ENCODE measurements around the gene GABARAPL2.

GABARAPL2 gene

DNA sequence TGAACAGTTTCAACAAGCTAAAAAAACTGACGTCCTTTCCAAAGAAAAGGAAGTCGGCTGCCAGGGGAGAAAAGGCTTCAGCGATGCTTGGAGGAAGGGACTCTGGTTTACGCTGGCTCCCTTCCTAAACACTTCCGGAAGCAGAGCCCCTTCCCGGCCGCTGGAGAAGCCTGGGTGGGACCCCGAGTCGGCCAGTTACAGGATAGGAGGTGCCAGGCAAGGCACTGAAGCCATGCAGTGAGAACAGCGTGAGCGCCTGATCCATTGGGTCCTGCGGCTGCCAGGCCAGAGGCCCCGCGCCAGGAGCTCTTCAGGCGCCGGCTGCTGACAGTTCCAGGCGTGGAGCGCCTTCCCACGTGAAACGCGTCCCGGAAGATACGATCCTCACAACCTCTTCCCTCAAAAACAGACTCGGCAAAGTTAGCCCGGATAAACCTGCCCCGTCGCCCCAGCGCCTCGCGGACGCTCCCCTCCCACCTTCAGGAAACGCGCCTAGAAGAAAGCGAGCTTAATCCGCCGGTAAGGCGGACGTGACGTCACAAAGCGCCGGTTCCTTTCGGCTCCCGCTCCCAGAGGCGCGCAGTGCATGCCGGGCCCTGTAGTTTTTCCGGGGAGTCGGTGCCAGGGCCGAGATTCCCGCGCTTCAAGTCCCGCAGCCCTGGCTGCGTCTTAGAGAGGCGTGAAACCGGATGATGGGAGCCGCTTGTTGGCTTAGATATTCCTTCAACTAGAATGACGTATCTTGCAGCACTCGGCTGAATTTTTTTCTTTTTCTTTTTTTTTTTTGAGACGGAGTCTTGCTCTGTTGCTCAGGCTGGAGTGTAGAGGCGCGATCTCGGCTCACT lies 56.8 kb downstream of the GABARAPL2 start, which contains the start of gene ADAT1 (continued):
- TF ChIP-seq PBX3 (CRISPR knock-in tag; IDR thresholded peaks at IDR 0.05) (0 out of 2 replicates have a peak, but pooled peaks have one; percentile 31), SALL2 (tag by site-specific recombination; IDR thresholded peaks at IDR 0.05; ENCODE audit: borderline replicate concordance) (no peak), ZFP37 (tag by site-specific recombination; IDR thresholded peaks at IDR 0.05) (no peak), ZNF394 (tag by site-specific recombination; IDR thresholded peaks at IDR 0.05; ENCODE audit: borderline replicate concordance) (peak; percentile 46), ZNF623 (tag by site-specific recombination; IDR thresholded peaks at IDR 0.05) (no peak), ZNF37A (tag by site-specific recombination; IDR thresholded peaks at IDR 0.05) (no peak), ZNF112 (tag by site-specific recombination; IDR thresholded peaks at IDR 0.05) (no peak), ZNF561 (tag by site-specific recombination; IDR thresholded peaks at IDR 0.05; ENCODE audit: borderline replicate concordance) (peak; percentile 98), ZNF747 (tag by site-specific recombination; IDR thresholded peaks at IDR 0.05) (no peak), ZNF211 (tag by site-specific recombination; IDR thresholded peaks at IDR 0.05; ENCODE audit: low read depth) (no peak), ZNF174 (tag by site-specific recombination; IDR thresholded peaks at IDR 0.05) (no peak), ZNF146 (tag by site-specific recombination; IDR thresholded peaks at IDR 0.05) (no peak), SP7 (tag by site-specific recombination; IDR thresholded peaks at IDR 0.05) (peak; percentile 62; the same call in 1 of the 2 replicates), ZNF202 (tag by site-specific recombination; IDR thresholded peaks at IDR 0.05; ENCODE audit: borderline replicate concordance) (no peak), HOXC10 (CRISPR knock-in tag; IDR thresholded peaks at IDR 0.05) (no peak), REPIN1 (tag by site-specific recombination; IDR thresholded peaks at IDR 0.05; ENCODE audit: low read depth) (peak; percentile 84; the same call in 1 of the 2 replicates), SCRT2 (tag by site-specific recombination; IDR thresholded peaks at IDR 0.05) (no peak), ZBTB48 (tag by site-specific recombination; IDR thresholded peaks at IDR 0.05) (no peak), ZNF580 (tag by site-specific recombination; IDR thresholded peaks at IDR 0.05) (peak; percentile 78), YY1 (tag by site-specific recombination; IDR thresholded peaks at IDR 0.05) (no peak), ZNF501 (tag by site-specific recombination; IDR thresholded peaks at IDR 0.05) (peak; percentile 82), ZNF239 (tag by site-specific recombination; IDR thresholded peaks at IDR 0.05) (peak; percentile 47; the same call in 1 of the 2 replicates), ZNF792 (tag by site-specific recombination; IDR thresholded peaks at IDR 0.05) (no peak), OVOL3 (tag by site-specific recombination; IDR thresholded peaks at IDR 0.05) (peak; percentile 46; the same call in 1 of the 2 replicates), ZNF423 (tag by site-specific recombination; IDR thresholded peaks at IDR 0.05) (no peak), PRDM4 (tag by site-specific recombination; IDR thresholded peaks at IDR 0.05) (no peak), GLI2 (tag by site-specific recombination; IDR thresholded peaks at IDR 0.05; ENCODE audit: borderline replicate concordance, low read depth) (no peak), INSM2 (tag by site-specific recombination; IDR thresholded peaks at IDR 0.05) (no peak), ZFP41 (tag by site-specific recombination; IDR thresholded peaks at IDR 0.05; ENCODE audit: borderline replicate concordance) (no peak), ZNF140 (tag by site-specific recombination; IDR thresholded peaks at IDR 0.05) (no peak), ZNF280C (tag by site-specific recombination; IDR thresholded peaks at IDR 0.05) (no peak)
- TF ChIP-seq, protein P1, sequence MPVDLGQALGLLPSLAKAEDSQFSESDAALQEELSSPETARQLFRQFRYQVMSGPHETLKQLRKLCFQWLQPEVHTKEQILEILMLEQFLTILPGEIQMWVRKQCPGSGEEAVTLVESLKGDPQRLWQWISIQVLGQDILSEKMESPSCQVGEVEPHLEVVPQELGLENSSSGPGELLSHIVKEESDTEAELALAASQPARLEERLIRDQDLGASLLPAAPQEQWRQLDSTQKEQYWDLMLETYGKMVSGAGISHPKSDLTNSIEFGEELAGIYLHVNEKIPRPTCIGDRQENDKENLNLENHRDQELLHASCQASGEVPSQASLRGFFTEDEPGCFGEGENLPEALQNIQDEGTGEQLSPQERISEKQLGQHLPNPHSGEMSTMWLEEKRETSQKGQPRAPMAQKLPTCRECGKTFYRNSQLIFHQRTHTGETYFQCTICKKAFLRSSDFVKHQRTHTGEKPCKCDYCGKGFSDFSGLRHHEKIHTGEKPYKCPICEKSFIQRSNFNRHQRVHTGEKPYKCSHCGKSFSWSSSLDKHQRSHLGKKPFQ (tag by site-specific recombination; IDR thresholded peaks at IDR 0.05), result no peak

Data from HEK293 (cell line).